GM19324 (cell line): Measurements from ENCODE around the gene SYNPO.

Experiments
- ATAC-seq: cut with Tn5 transposase; IDR thresholded peaks from one replicate; pipeline ENCODE4 v1.9.1; 2021; ENCODE audit warnings: mild to moderate bottlenecking, moderate library complexity; ENCODE audit not compliant: unreplicated experiment, low FRiP score

Gene SYNPO

GRCh38 chr5:150653145-150653761 lies 12.8 kb downstream of the SYNPO start:
- ATAC-seq, result no peak

DNA sequence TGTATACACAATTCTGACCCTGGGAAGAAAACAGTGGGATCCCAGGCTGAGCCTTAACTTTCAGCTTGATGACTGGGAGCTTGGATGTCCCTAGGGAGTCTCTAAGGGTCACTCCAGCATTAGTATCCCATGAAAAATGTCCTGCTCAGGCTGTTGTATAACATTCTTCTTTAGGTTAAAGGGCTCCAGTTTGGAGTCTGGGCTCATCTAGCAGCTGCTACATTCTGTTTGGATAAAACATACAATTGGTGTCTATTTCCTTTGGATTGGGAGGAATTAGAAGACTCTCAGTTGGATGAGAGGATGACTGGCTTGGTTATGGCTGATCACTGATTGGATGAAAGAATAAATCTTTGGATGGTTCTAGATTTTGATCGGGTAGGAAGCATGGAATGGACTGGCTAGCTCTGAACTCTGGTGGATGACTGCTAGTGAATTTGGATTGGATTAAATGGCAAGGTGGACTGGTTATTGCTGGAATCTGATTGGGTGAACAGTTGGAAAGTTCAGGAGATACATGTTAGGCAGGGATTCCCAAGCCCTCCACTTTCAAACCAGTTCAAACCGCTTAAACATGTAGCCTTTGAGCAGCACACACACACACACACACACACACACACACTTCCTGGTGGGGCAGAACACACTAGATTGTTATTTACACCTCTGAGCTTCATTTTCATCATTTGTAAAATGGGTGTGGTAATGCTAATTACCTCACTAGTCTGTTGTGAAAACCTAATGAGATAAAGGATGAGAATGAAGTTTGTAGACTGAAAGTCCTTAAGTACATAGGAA lies 13.5 kb downstream of the SYNPO start:
- no peak for ATAC-seq

DNA sequence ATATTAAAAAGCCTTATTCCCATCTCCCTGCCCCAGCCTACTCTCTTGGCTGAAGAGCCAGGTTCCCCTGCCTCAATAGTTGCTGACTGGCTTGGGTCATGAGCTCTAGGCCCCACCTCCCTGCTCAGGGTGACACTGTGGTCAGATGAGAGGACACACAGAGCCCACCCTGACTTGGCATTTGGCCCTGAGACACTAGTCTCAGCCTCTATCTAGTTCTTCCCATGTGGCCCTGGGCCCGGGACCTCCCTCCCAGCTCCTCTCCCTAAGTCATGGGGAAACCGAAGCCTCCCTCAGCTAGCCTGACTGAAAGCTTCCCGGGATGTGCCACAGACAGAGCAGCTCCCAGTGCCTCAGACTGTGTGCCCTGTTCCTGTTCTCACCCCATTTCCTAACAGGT lies 14.8 kb downstream of the SYNPO start:
- no peak for ATAC-seq

- no peak for ATAC-seq
Observed at GRCh38 chr5:150656191-150657132, 16.0 kb downstream of the SYNPO start.

GRCh38 chr5:150658121-150658520 lies 17.7 kb downstream of the SYNPO start:
- no peak for ATAC-seq

DNA sequence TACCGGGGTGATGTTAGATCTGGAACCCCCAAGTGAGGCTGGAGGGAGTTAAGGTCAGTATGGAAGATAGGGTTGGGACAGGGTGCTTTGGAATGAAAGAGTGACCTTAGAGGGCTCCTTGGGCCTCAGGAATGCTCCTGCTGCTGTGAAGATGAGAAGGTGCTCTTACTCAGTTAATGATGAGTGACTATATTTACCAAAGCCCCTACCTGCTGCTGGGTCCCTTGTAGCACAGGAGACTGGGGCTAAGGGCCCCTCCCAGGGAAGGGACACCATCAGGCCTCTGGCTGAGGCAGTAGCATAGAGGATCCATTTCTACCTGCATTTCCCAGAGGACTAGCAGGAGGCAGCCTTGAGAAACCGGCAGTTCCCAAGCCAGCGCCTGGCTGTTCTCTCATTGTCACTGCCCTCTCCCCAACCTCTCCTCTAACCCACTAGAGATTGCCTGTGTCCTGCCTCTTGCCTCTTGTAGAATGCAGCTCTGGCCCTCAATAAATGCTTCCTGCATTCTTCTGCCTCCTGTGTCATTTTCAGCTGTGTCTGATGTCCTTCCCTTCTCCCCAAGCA lies 18.3 kb downstream of the SYNPO start:
- no peak for ATAC-seq

- no peak for ATAC-seq
Observed at GRCh38 chr5:150659360-150660107, 19.1 kb downstream of the SYNPO start.

GRCh38 chr5:150660108-150660831 lies 19.8 kb downstream of the SYNPO start:
- ATAC-seq, result no peak

GRCh38 chr5:150661086-150661485 lies 20.6 kb downstream of the SYNPO start, which contains the start of gene MYOZ3:
Gene MYOZ3, plus strand, starts transcription at chr5:150661251. Its CDS starts 1,691 bp downstream, at chr5:150662942.
- no peak for ATAC-seq

- no peak for ATAC-seq
Observed at GRCh38 chr5:150661821-150662596, 21.5 kb downstream of the SYNPO start.

GRCh38 chr5:150662731-150663516 lies 22.5 kb downstream of the SYNPO start:
- ATAC-seq, result no peak

DNA sequence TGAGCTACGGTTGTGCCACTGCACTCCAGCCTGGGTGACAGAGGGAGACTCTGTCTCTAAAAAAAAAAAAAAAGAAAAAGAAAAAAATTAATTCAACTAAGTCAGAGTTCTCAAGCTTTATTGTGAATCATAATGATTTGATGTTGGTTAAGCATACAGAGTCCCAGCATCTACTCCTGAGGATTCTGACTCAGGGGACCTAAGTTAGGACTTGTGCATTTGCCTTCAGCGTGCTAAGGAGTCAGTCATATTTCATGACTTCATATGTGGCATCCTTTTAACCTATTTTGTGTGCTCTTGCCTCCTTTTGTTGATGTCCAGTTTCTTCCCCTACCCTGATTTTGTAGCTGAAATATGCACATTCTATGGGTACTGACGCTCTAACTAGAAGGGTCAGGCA lies 23.5 kb downstream of the SYNPO start:
- ATAC-seq, result no peak

- ATAC-seq, result no peak
Observed at GRCh38 chr5:150665044-150665443, 24.6 kb downstream of the SYNPO start.

GRCh38 chr5:150670275-150670947 lies 30.0 kb downstream of the SYNPO start:
- no peak for ATAC-seq

DNA sequence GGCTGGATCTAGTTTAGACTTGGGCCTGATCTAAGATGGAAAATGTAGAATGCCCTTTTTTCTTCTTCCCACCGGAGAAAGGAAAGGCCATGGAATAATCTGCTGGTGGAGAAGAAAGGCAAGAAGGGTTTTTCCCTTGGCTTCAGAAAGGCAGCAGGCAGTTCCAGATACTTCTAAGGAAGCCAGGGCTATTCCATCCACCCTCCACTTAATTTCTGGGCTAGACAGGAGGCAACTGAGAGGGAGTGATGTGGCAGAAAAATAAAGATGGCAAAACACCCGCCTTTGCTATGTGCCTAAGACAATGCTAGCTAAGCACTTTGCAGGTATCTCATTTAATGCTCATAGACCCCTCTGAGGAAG lies 30.5 kb downstream of the SYNPO start:
- no peak for ATAC-seq

- no peak for ATAC-seq
Observed at GRCh38 chr5:150671509-150672236, 31.2 kb downstream of the SYNPO start.
